ENCODE data around the gene UTS2R.

DNA sequence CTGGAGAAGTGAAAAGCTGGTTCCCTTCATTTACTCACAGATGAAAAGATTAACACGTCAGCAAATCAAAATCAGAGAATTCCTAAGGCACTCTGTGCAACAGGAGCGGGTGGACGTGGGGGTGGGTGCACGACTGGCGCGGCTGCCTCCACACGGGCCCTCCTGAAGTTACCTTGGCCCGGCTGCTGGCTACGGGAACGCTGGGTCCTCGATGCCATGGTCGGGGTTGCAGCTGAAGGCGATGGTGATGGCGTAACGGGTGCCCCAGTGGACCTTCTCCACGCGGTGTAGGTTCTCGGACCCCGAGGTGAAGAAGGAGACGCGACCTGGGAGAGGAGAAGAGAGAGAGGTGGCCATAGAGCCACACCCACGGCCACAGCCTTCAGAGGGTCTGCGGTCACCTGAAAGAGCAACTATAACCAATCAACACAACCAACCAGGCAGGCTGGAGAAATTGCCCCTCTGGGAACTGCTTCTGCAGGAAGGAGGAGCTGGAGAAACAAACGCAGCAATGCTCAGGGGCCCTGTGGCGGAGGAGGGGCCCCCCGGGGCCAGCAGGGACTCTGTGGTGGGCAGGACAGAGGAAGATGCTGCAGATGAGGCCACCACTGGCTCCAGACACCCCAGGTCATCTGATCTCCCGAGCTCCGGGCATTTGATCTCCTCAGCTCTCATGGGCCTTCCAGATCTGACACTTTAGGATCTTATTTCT lies 20.8 kb downstream of the UTS2R start:
- TF ChIP-seq, protein P1, sequence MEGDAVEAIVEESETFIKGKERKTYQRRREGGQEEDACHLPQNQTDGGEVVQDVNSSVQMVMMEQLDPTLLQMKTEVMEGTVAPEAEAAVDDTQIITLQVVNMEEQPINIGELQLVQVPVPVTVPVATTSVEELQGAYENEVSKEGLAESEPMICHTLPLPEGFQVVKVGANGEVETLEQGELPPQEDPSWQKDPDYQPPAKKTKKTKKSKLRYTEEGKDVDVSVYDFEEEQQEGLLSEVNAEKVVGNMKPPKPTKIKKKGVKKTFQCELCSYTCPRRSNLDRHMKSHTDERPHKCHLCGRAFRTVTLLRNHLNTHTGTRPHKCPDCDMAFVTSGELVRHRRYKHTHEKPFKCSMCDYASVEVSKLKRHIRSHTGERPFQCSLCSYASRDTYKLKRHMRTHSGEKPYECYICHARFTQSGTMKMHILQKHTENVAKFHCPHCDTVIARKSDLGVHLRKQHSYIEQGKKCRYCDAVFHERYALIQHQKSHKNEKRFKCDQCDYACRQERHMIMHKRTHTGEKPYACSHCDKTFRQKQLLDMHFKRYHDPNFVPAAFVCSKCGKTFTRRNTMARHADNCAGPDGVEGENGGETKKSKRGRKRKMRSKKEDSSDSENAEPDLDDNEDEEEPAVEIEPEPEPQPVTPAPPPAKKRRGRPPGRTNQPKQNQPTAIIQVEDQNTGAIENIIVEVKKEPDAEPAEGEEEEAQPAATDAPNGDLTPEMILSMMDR (IDR thresholded peaks at IDR 0.05), result no peak
- no peak for TF ChIP-seq POLR2A (IDR thresholded peaks at IDR 0.05)

Measured in body of pancreas (tissue), 4 donors.